ENCODE measurements around the gene IL20RA. TPM values are rescaled to one million over a fixed set of nuclear protein-coding genes. Genes with fewer than 3 reads are reported as not detected.

Gene IL20RA, protein sequence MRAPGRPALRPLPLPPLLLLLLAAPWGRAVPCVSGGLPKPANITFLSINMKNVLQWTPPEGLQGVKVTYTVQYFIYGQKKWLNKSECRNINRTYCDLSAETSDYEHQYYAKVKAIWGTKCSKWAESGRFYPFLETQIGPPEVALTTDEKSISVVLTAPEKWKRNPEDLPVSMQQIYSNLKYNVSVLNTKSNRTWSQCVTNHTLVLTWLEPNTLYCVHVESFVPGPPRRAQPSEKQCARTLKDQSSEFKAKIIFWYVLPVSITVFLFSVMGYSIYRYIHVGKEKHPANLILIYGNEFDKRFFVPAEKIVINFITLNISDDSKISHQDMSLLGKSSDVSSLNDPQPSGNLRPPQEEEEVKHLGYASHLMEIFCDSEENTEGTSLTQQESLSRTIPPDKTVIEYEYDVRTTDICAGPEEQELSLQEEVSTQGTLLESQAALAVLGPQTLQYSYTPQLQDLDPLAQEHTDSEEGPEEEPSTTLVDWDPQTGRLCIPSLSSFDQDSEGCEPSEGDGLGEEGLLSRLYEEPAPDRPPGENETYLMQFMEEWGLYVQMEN
- 21.9 TPM for total RNA-seq

DNA sequence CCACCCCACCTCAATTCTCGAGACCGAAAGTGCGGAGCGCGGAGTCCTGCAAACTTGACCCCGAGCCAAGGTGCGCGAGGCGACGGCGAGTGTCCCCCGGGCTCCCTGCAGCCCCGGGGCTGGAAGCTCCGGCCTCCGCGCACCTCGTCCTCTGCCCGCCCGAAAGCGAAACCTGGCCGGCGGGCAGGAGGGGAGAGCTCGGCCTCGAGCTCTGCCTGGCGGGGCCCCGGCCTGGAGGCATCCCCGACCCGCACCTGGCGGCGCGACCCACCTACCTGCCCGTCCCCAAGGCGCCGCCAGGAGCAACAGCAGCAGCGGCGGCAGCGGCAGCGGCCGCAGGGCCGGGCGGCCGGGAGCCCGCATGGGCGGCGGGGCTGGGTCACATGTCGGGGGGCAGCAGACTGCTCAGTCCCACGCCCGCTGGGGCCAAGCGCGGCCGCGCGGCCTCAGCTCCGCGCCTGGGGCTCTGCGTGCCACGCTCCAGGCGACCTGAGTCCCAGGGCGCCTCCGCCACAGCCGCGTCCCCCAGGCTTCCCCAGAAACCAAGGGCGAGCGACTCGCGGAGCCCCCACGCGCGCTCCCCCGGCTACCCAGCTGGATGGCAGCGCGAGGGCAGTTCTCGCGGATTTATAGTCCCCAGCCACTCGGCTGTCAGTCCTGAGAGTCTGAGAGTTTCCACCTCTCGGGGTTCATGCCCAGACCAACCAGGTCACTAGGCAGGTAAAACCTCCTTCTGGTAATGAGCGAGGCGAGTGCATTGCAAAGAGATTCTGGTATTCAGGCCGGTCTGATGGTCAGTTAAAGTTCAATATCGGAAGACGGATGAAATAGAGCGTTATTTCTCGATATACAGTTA is at the start of gene IL20RA:
Gene IL20RA, minus strand, starts transcription at position 600 of the 856 bp plus-strand sequence. Its CDS starts 237 bp downstream, at position 363.
- peak within 1 kb of the TSS; percentile 63 to 85 for H3K4me3 ChIP-seq
- H3K9me3 ChIP-seq, result no peaks in the 10 kb centered on the region
- TF ChIP-seq POLR2A (IDR thresholded peaks at IDR 0.05), result no peak
- no peak for TF ChIP-seq POLR2AphosphoS5 (IDR thresholded peaks at IDR 0.05; ENCODE audit: insufficient read depth in 1 of 2, low read depth in 1 of 2)
- TF ChIP-seq, protein P1, sequence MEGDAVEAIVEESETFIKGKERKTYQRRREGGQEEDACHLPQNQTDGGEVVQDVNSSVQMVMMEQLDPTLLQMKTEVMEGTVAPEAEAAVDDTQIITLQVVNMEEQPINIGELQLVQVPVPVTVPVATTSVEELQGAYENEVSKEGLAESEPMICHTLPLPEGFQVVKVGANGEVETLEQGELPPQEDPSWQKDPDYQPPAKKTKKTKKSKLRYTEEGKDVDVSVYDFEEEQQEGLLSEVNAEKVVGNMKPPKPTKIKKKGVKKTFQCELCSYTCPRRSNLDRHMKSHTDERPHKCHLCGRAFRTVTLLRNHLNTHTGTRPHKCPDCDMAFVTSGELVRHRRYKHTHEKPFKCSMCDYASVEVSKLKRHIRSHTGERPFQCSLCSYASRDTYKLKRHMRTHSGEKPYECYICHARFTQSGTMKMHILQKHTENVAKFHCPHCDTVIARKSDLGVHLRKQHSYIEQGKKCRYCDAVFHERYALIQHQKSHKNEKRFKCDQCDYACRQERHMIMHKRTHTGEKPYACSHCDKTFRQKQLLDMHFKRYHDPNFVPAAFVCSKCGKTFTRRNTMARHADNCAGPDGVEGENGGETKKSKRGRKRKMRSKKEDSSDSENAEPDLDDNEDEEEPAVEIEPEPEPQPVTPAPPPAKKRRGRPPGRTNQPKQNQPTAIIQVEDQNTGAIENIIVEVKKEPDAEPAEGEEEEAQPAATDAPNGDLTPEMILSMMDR (IDR thresholded peaks at IDR 0.05), result no peak
- intact Hi-C loops (cut with DNase I), result no loop called here
- no peaks in the 10 kb centered on the region for H3K36me3 ChIP-seq
- DNase-seq (ENCODE audit: extremely low spot score in 2 of 2), result no peak
- no peaks in the 10 kb centered on the region for H3K27me3 ChIP-seq
- no peaks in the 10 kb centered on the region for H3K4me1 ChIP-seq
- H3K27ac ChIP-seq, result peak within 1 kb of the TSS; percentile 82

DNA sequence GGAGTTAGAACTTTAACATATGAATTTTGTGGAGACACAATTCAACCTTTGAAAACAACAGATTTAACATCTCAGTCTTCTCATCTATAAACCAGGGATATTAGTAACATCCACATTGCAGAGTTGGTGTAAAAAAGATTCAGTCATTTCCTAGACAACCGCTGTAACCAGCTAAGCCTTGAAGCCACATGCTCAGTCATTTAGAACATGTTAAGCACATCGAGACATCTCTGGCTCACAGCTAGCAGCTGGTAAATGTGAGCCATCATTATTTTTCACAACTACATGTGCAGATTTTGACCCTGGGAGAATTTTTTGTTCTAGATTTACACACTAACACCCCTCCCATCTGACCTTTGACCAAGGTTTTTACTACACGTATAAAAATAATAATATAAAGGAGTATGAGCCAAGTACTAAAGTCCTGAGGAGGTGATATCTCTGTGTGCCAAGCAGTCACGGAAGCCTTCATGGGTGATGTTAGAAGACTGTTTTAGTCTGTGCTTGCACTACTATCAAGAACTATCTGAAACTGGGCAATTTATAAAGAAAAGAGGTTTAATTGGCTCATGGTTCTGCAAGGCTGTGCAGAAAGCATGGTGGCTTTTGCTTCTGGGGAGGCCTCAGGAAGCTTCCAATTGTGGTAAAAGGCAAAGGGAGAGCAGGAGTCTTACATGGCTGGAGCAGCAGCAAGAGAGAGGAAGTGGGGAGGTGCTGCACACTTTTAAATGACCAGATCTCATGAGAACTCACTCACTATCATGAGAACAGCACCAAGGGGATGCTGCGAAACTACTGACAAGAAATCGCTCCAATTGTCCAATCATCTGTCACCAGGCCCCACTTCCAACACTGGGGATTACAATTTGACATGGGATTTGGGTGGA is 48.7 kb upstream of the IL20RA start:
- H3K27me3 ChIP-seq, result no peaks in the 10 kb centered on the region
- H3K4me1 ChIP-seq, result no peaks in the 10 kb centered on the region
- intact Hi-C loops (cut with DNase I), result loop anchor here (5.0 to 10.0 kb wide), 3 partner anchors 221 to 551 kb away; no protein-coding TSS in a partner anchor
- no peak for DNase-seq (ENCODE audit: extremely low spot score in 2 of 2)
- no peak overlapping the region for H3K27ac ChIP-seq
- TF ChIP-seq, protein P1 (IDR thresholded peaks at IDR 0.05), result no peak
- no peak for TF ChIP-seq POLR2A (IDR thresholded peaks at IDR 0.05)
- no peak for TF ChIP-seq POLR2AphosphoS5 (IDR thresholded peaks at IDR 0.05; ENCODE audit: insufficient read depth in 1 of 2, low read depth in 1 of 2)
- H3K9me3 ChIP-seq, result no peaks in the 10 kb centered on the region
- no peaks in the 10 kb centered on the region for H3K36me3 ChIP-seq
- H3K4me3 ChIP-seq, result no peak overlapping the region

DNA sequence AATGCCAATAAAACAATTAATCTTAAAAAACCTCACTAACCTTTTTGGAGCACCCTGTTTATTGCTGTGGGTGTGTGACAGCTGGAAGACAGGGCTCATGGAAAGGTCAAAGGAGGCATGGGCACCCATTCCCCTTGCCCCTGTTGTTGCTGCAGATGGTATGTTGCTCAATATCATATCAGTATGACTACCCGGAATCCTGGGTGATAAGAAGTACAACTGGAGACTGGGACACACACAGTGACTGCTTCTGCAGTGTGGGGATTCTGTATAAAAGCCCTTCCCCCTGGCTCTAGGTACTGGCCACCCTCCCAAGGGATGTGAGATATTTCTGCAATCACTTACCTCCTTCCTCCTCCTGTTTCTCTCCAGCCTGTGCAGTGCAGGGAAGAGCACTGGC is 47.3 kb upstream of the IL20RA start:
- no peaks in the 10 kb centered on the region for H3K36me3 ChIP-seq
- H3K9me3 ChIP-seq, result no peaks in the 10 kb centered on the region
- no peak for TF ChIP-seq POLR2AphosphoS5 (IDR thresholded peaks at IDR 0.05; ENCODE audit: insufficient read depth in 1 of 2, low read depth in 1 of 2)
- no peak for TF ChIP-seq POLR2A (IDR thresholded peaks at IDR 0.05)
- TF ChIP-seq, protein P1 (IDR thresholded peaks at IDR 0.05), result no peak
- no peak overlapping the region for H3K4me3 ChIP-seq
- no peak for DNase-seq (ENCODE audit: extremely low spot score in 2 of 2)
- H3K4me1 ChIP-seq, result no peaks in the 10 kb centered on the region
- intact Hi-C loops (cut with DNase I), result loop anchor here (5.0 to 10.0 kb wide), 3 partner anchors 223 to 553 kb away; no protein-coding TSS in a partner anchor
- H3K27me3 ChIP-seq, result no peaks in the 10 kb centered on the region
- no peak overlapping the region for H3K27ac ChIP-seq

DNA sequence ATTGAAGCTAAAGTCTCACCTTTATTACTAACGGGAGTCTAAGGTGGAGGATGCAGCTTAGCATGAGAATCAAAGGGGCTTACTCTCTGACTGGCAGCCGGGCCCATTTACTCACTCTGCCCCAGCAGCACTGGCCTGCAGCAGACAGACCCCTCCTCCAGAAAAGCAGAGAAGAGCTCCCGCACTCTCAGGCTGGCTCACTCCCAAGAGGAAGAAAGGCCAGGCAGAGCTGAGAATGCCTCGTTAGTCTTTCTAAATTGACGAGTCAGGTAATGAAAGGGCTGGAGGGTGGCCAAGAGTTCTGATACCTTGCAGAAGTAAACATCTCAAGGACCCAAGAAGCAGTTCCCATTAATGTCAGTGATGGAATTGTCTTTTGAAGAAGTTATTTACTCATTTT is 44.5 kb upstream of the IL20RA start:
- Histone ChIP-seq H3K4me1 (no peaks in the 10 kb centered on the region), H3K36me3 (no peaks in the 10 kb centered on the region), H3K4me3 (no peak overlapping the region), H3K27ac (no peak overlapping the region), H3K9me3 (no peaks in the 10 kb centered on the region), H3K27me3 (no peaks in the 10 kb centered on the region)
- TF ChIP-seq, protein P1 (IDR thresholded peaks at IDR 0.05), result no peak
- TF ChIP-seq POLR2A (IDR thresholded peaks at IDR 0.05) (no peak), POLR2AphosphoS5 (IDR thresholded peaks at IDR 0.05; ENCODE audit: insufficient read depth in 1 of 2, low read depth in 1 of 2) (no peak)
- intact Hi-C loops (cut with DNase I), result no loop called here
- DNase-seq (ENCODE audit: extremely low spot score in 2 of 2), result no peak

All from vagina (tissue), 2 donors.